NCI-H460 (cell line): Measurements from ENCODE around the gene ZNF37A. TPM values are rescaled to one million over a fixed set of nuclear protein-coding genes. Genes with fewer than 3 reads are reported as not detected.
"Not testable (repeated sequence)": the region's sequence is repeated elsewhere in the genome, so short reads cannot be mapped to it uniquely, and the experiment has no call there.

Experiments
- DNase-seq: peaks from one replicate; pipeline ENCODE4 v3.0.0-alpha.2; 2016; ENCODE audit warnings: low read depth; ENCODE audit errors: extremely low read depth
- small RNA-seq, 2 experiments: library from RNA; depleted of rRNA; stranded (forward); fragments of <200 nt; gene quantifications; one replicate each; pipeline ENCODE3, GENCODE V24; 2014
- total RNA-seq: library from RNA; depleted of rRNA; stranded (reverse); fragments of >200 nt; shearing (Covaris generic); gene quantifications from 2 replicates; pipeline ENCODE4 v1.2.3, GENCODE V29; 2014; rRNA removed

The ZNF37A gene
- total RNA-seq, 1 experiment from 2014 or later = 16.3 TPM

GRCh38 chr10:38146579-38147333 is 52.6 kb downstream of the ZNF37A start:
- no peak for DNase-seq

- DNase-seq = no peak
Observed at GRCh38 chr10:38147686-38148085, 53.5 kb downstream of the ZNF37A start.

GRCh38 chr10:38150891-38151463 is 56.8 kb downstream of the ZNF37A start:
- DNase-seq = not testable (repeated sequence)

GRCh38 chr10:38156416-38157269 is 62.5 kb downstream of the ZNF37A start:
- no peak for DNase-seq

GRCh38 chr10:38157270-38157685 is 63.1 kb downstream of the ZNF37A start:
- no peak for DNase-seq

GRCh38 chr10:38159004-38159403 is 64.9 kb downstream of the ZNF37A start:
- DNase-seq = no peak

GRCh38 chr10:38163617-38164016 is 69.5 kb downstream of the ZNF37A start:
- DNase-seq = no peak

GRCh38 chr10:38174336-38174735 is 80.2 kb downstream of the ZNF37A start:
- no peak for DNase-seq

GRCh38 chr10:38184477-38184876 is 90.3 kb downstream of the ZNF37A start:
- DNase-seq = no peak

Small RNA genes within 50 kb of the gene (small RNA-seq; reads per million reads assigned to genes)
- 0 reads per million in 2 experiments for gene AL117339.2
- 0 reads per million in 2 experiments for gene AL161931.1
- 0 reads per million in 2 experiments for gene FXYD6P2

Other genes starting within 250 kb of the ZNF37A start
- gene ZNF248, start 236.7 kb upstream of the ZNF37A start, total RNA-seq = 7.8 and 11.6 TPM in 2 replicates
- gene ZNF25, start 117.7 kb upstream of the ZNF37A start, total RNA-seq = 6.4 and 9.4 TPM in 2 replicates
- gene ZNF33A, start 83.7 kb upstream of the ZNF37A start, total RNA-seq = 10.4 and 13.1 TPM in 2 replicates